ENCODE data around the gene KRTAP9-2.

DNA sequence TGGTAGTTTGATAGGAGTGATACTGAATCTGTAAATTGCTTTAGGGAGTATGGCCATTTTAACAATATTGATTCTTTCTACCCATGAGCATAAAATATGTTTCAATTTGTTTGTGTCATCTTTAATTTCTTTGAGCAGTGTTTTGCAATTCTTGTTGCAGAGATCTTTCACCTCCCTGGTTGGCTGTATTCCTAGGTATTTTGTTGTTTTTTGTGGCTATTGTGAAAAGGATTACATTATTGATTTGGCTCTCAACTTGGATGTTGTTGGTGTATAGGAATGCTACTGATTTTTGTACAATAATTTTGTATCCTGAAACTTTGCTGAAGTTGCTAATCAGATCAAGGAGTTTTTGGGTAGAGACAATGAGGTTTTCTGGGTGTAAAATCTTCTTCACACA is 32.0 kb downstream of the KRTAP9-2 start:
- TF ChIP-seq, protein P1, sequence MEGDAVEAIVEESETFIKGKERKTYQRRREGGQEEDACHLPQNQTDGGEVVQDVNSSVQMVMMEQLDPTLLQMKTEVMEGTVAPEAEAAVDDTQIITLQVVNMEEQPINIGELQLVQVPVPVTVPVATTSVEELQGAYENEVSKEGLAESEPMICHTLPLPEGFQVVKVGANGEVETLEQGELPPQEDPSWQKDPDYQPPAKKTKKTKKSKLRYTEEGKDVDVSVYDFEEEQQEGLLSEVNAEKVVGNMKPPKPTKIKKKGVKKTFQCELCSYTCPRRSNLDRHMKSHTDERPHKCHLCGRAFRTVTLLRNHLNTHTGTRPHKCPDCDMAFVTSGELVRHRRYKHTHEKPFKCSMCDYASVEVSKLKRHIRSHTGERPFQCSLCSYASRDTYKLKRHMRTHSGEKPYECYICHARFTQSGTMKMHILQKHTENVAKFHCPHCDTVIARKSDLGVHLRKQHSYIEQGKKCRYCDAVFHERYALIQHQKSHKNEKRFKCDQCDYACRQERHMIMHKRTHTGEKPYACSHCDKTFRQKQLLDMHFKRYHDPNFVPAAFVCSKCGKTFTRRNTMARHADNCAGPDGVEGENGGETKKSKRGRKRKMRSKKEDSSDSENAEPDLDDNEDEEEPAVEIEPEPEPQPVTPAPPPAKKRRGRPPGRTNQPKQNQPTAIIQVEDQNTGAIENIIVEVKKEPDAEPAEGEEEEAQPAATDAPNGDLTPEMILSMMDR (IDR thresholded peaks at IDR 0.05; ENCODE audit: poor library complexity), result no peak
- TF ChIP-seq EZH2 (IDR thresholded peaks at IDR 0.05; ENCODE audit: borderline replicate concordance), result no peak
- no peak for TF ChIP-seq EZH2phosphoT487 (IDR thresholded peaks at IDR 0.05; ENCODE audit: low read depth, severe bottlenecking, unreplicated experiment)

All from hepatocyte (in vitro differentiated cells).